SK-N-SH (cell line): Measurements from ENCODE around the gene TANGO6. TPM values are rescaled to one million over a fixed set of nuclear protein-coding genes. Genes with fewer than 3 reads are reported as not detected.

Experiments used
- CTCF ChIA-PET: fragments of 300-600, 350-600 bp; formaldehyde crosslinking; extraction: SDS; loops from one replicate; lab custom pipeline; 2021; lab: Yijun Ruan, JAX
- POLR2A ChIA-PET: fragments of 350-600 bp; sonication (Branson Sonifier 250); formaldehyde crosslinking; extraction: SDS; loops from one replicate; lab custom pipeline; 2020; ENCODE audit warnings: antibody characterized with exemption, inconsistent platforms; lab: Yijun Ruan, JAX
- DNase-seq: peaks from one replicate; pipeline ENCODE4 v3.0.0; 2012
- H2AFZ ChIP-seq: fragments of 200-600 bp; sonication (generic); 2 replicates; pipeline ENCODE4 v1.8.1; 2016; ENCODE audit warnings: antibody characterized with exemption, mild to moderate bottlenecking, low read depth
- H3F3A ChIP-seq: fragments of 200-600 bp; sonication (generic); replicated peaks from 2 replicates; pipeline ENCODE3; 2016; ENCODE audit warnings: antibody characterized with exemption, mild to moderate bottlenecking; ENCODE audit not compliant: insufficient read depth
- H3K27ac ChIP-seq, 2 experiments: fragments of 200-500 bp in 1 of 2; fragments of 200-600 bp in 1 of 2; sonication (Bioruptor generic) in 1 of 2; sonication (generic), shearing (Covaris generic) in 1 of 2; 2 replicates each; pipeline versions ENCODE4 v1.5.1 to v1.6.1; 2014 to 2016; ENCODE audit warnings: low read depth in 2 of 2, inconsistent platforms in 1 of 2, low read length in 1 of 2, mild to moderate bottlenecking in 1 of 2, mixed read lengths in 1 of 2
- H3K27me3 ChIP-seq: fragments of 200-600 bp; sonication (generic), shearing (Covaris generic); 2 replicates; pipeline ENCODE4 v1.6.1; 2016; ENCODE audit warnings: mixed run types; ENCODE audit not compliant: insufficient read depth
- H3K36me3 ChIP-seq, 2 experiments: fragments of 200-500 bp in 1 of 2; fragments of 200-600 bp in 1 of 2; sonication (Bioruptor generic) in 1 of 2; sonication (generic) in 1 of 2; replicated peaks in 1 of 2; 2 replicates each; pipeline versions ENCODE3 to v1.5.1; 2014 to 2016; ENCODE audit warnings: low read length in 1 of 2, mild to moderate bottlenecking in 1 of 2; ENCODE audit not compliant: insufficient read depth in 2 of 2, control insufficient read depth in 1 of 2
- H3K4me1 ChIP-seq, 2 experiments: fragments of 200-500 bp in 1 of 2; fragments of 200-600 bp in 1 of 2; sonication (Bioruptor generic) in 1 of 2; sonication (generic), shearing (Covaris generic) in 1 of 2; 2 replicates each; pipeline versions ENCODE4 v1.5.1 to v1.6.1; 2014 to 2016; ENCODE audit warnings: low read depth in 1 of 2, low read length in 1 of 2, mixed run types in 1 of 2; ENCODE audit not compliant: insufficient read depth in 2 of 2, control insufficient read depth in 1 of 2
- H3K4me2 ChIP-seq: fragments of 200-600 bp; sonication (generic), shearing (Covaris generic); 2 replicates; pipeline ENCODE4 v1.6.1; 2017; ENCODE audit warnings: mixed run types
- H3K4me3 ChIP-seq, 2 experiments: fragments of 200-500 bp in 1 of 2; fragments of 200-600 bp in 1 of 2; sonication (Bioruptor generic) in 1 of 2; sonication (generic), shearing (Covaris generic) in 1 of 2; 2 replicates each; pipeline versions ENCODE4 v1.5.1 to v1.8.1; 2014 to 2016; ENCODE audit warnings: low read depth in 2 of 2, inconsistent platforms in 1 of 2, low read length in 1 of 2, mild to moderate bottlenecking in 1 of 2, mixed read lengths in 1 of 2, moderate library complexity in 1 of 2
- H3K79me2 ChIP-seq: fragments of 200-600 bp; sonication (generic); 2 replicates; pipeline ENCODE4 v1.8.1; 2017; ENCODE audit warnings: mild to moderate bottlenecking; ENCODE audit not compliant: insufficient read depth
- H3K9ac ChIP-seq: fragments of 200-600 bp; sonication (generic); 2 replicates; pipeline ENCODE4 v1.6.1; 2017; ENCODE audit warnings: mixed run types
- H3K9me2 ChIP-seq: fragments of 200-600 bp; sonication (generic); 2 replicates; pipeline ENCODE4 v1.6.1; 2017; ENCODE audit warnings: mixed run types
- H3K9me3 ChIP-seq: fragments of 200-600 bp; sonication (generic); 2 replicates; pipeline ENCODE4 v1.6.1; 2017; ENCODE audit warnings: mixed run types, mild to moderate bottlenecking, moderate library complexity
- H4K20me1 ChIP-seq: fragments of 200-600 bp; sonication (generic); 2 replicates; pipeline ENCODE4 v1.6.1; 2017; ENCODE audit warnings: mild to moderate bottlenecking, mixed run types; ENCODE audit not compliant: insufficient read depth
- CTCF ChIP-seq: fragments of 200-600 bp; sonication (generic); IDR thresholded peaks from 2 replicates; pipeline ENCODE4 v1.6.1; 2017; ENCODE audit warnings: antibody characterized with exemption, mild to moderate bottlenecking, moderate library complexity
- ELF1 ChIP-seq: IDR thresholded peaks from 2 replicates; pipeline ENCODE4 v1.4.0; 2012
- EP300 ChIP-seq, 2 experiments: IDR thresholded peaks; 2 replicates each; pipeline versions ENCODE4 v1.4.0 to v1.6.1; 2012; ENCODE audit warnings: borderline replicate concordance in 1 of 2, low read depth in 1 of 2, low read length in 1 of 2
- EZH2phosphoT487 ChIP-seq: fragments of 200-600 bp; sonication (generic); IDR thresholded peaks from 2 replicates; pipeline ENCODE4 v1.6.1; 2017; ENCODE audit warnings: low read depth, mixed run types, mild to moderate bottlenecking, antibody characterized with exemption, moderate library complexity, borderline replicate concordance
- FOSL2 ChIP-seq: IDR thresholded peaks from 2 replicates; pipeline ENCODE4 v1.4.0; 2012; ENCODE audit warnings: low read depth, mild to moderate bottlenecking, moderate library complexity, borderline replicate concordance
- FOXM1 ChIP-seq: IDR thresholded peaks from 2 replicates; pipeline ENCODE4 v1.4.0; 2012; ENCODE audit warnings: low read depth, mild to moderate bottlenecking
- GATA2 ChIP-seq: sonication (generic); formaldehyde crosslinking; IDR thresholded peaks from 2 replicates; pipeline ENCODE4 v1.5.0; 2020; ENCODE audit warnings: mild to moderate bottlenecking, missing genetic modification reagents
- IRF3 ChIP-seq: fragments of 150-350 bp; IDR thresholded peaks from 2 replicates; pipeline ENCODE4 v1.6.1; 2016; ENCODE audit warnings: mild to moderate bottlenecking, low read depth, low read length
- JUND ChIP-seq: IDR thresholded peaks from 2 replicates; pipeline ENCODE4 v1.4.0; 2012
- MXI1 ChIP-seq: IDR thresholded peaks from 2 replicates; pipeline ENCODE4 v1.6.1; 2012; ENCODE audit warnings: mild to moderate bottlenecking, low read depth, low read length, improper control_type of control experiment
- NFIC ChIP-seq: IDR thresholded peaks from 2 replicates; pipeline ENCODE4 v1.4.0; 2012; ENCODE audit warnings: borderline replicate concordance
- RAD21 ChIP-seq: IDR thresholded peaks from 2 replicates; pipeline ENCODE4 v1.6.1; 2012; ENCODE audit warnings: mild to moderate bottlenecking, low read length
- RCOR1 ChIP-seq: fragments of 150-350 bp; IDR thresholded peaks from 2 replicates; pipeline ENCODE4 v1.6.1; 2017; ENCODE audit warnings: antibody characterized with exemption, low read length
- REST ChIP-seq: IDR thresholded peaks from 2 replicates; pipeline ENCODE4 v1.6.1; 2012; ENCODE audit warnings: mild to moderate bottlenecking, low read depth, low read length, moderate library complexity
- TAF1 ChIP-seq: IDR thresholded peaks from 2 replicates; pipeline ENCODE4 v1.6.1; 2012; ENCODE audit warnings: low read depth, mild to moderate bottlenecking, low read length, moderate library complexity, borderline replicate concordance
- USF1 ChIP-seq: IDR thresholded peaks from 2 replicates; pipeline ENCODE4 v1.4.0; 2012; ENCODE audit warnings: low read depth, borderline replicate concordance
- YY1 ChIP-seq: IDR thresholded peaks from 2 replicates; pipeline ENCODE4 v1.4.0; 2012; ENCODE audit warnings: low read depth, mild to moderate bottlenecking
- WGBS: methylation state at CpG from one replicate; pipeline ENCODE4 v1.1.6; 2017; ENCODE audit warnings: low lambda C conversion rate; 5-methylcytosine and 5-hydroxymethylcytosine counted together
- polyA plus RNA-seq, 3 experiments: library from polyadenylated mRNA; depleted of rRNA; stranded (reverse); fragments of >200 nt; gene quantifications; 2 replicates each; pipeline ENCODE4 v1.2.3, GENCODE V29; 2012

Gene TANGO6
- polyA plus RNA-seq, 1 of the 3 experiments (the other 2 are of a cell fraction): 5.5 TPM

- Histone ChIP-seq H3K4me2 (no peak overlapping the region), H3K79me2 (no peaks in the 10 kb centered on the region), H3K27me3 (no peaks in the 10 kb centered on the region), H3K36me3 (no peaks in the 10 kb centered on the region), H4K20me1 (no peaks in the 10 kb centered on the region), H2AFZ (no peak overlapping the region), H3F3A (peaks cover 7% of the 10 kb centered on the region), H3K9me3 (no peaks in the 10 kb centered on the region), H3K4me1 (peaks cover 2 to 9% of the 10 kb centered on the region in 2 experiments), H3K9me2 (no peaks in the 10 kb centered on the region), H3K27ac (no peak overlapping the region), H3K4me3 (no peak overlapping the region), H3K9ac (no peak overlapping the region)
- CTCF ChIA-PET: interaction anchor here (6.8 kb wide), 1 partner anchor 222 kb away, joined by 91 read pairs; no protein-coding TSS in a partner anchor
- TF ChIP-seq FOSL2 (no peak), JUND (no peak), MXI1 (no peak), NFIC (no peak), RAD21 (no peak), REST (no peak), RCOR1 (no peak), CTCF (no peak), YY1 (no peak), GATA2 (CRISPR knock-in tag) (no peak), FOXM1 (no peak), ELF1 (no peak), EP300 (IDR thresholded peaks at IDR 0.05; ENCODE audit: borderline replicate concordance in 1 of 2, low read depth in 1 of 2, low read length in 1 of 2) (no peak), TAF1 (no peak), USF1 (no peak), EZH2phosphoT487 (no peak), IRF3 (no peak)
- POLR2A ChIA-PET: no interaction called here
- 94% methylated on average over 4 of the region's 4 CpGs for WGBS
- DNase-seq: no peak
Observed at GRCh38 chr16:68900009-68900408, 56.7 kb downstream of the TANGO6 start.
